NCI-H1105 treated with DMSO at 0.1 percent for 48 hours (cell line): ENCODE data around the gene ABCA4.
A peak's percentile ranks its signal among the peaks of the same experiment; 100 is the strongest.
"Not testable (repeated sequence)": the region's sequence is repeated elsewhere in the genome, so short reads cannot be mapped to it uniquely, and the experiment has no call there.

Source experiments
- DNase-seq: peaks from one replicate; lab custom pipeline; 2025; lab: John Stamatoyannopoulos, UW

Gene ABCA4

DNA sequence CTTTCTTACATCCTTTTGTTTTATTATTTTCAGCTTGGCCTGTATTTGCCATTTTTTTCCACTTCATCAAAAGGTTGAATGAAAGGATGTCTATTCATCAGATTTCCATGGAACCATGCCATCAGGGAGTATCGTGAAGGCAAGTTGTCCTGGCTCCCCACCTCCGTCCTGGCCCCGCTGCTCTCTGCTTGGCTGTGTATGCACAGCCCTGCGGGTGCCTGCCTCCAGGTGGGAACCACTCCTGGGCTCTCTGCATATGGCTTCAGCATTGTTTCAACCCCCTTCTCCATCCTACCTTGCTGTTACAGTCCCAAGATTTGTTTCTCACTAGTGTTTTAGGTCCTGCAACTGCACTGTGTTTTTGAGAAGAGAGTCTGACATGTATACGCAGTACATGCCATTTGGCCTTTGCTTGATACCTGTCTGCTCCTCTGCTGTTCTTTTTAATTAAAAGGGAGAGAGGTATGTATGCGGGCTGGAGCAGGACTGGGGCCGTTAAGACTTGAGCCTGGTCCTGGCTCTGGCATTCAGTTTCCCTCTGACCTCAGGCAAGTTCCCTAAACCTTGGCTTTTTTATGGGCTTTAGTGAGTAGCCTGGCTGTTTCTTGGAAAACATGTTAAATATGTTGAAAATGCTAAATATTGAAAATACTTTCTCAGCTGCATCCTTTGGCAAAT is 141.8 kb downstream of the ABCA4 start:
- DNase-seq, result no peak

GRCh38 chr1:93977598-93977945 is 143.4 kb downstream of the ABCA4 start:
- no peak for DNase-seq

- no peak for DNase-seq
Observed at GRCh38 chr1:93976711-93977597, 144.0 kb downstream of the ABCA4 start.

DNA sequence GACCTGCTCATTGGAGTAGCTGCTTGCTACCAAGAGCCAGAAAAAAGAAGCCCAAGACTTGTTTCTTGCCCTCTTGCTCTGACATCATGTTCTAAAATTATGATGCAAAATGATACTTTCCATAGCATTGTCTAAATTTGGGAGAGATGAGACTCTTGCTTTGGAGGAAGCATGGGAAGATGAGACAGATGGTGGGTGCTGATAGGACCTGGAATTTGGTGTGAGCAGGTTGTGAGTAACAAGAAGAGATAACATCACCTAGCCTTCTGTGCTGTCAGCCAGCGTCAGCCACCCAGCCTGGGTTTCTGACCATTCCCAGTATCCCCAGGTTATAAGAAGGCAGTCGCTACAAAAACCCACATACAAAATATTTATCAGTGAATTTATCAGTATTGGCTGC is 144.7 kb downstream of the ABCA4 start:
- no peak for DNase-seq

DNA sequence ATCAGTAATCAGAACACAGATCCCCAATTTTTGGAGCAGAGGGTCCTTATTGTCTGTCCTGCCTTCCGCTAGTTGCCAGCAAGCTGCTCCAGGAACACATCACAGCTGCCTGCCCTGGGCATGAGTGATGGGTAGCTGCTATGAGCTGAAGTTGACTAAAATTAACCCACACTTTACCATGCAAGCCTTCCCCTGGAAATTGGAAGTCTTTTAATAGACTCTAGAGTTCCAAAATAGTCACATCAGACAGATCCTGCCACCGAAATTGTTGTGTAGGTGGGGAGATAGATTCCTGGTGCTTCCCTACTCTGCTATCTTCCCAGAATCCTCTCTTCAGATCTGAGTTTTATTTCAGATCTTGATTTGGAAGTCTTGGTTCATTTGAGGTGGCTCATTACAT is 148.6 kb downstream of the ABCA4 start:
- DNase-seq, result no peak

GRCh38 chr1:93969887-93970286 is 151.1 kb downstream of the ABCA4 start:
- DNase-seq, result no peak

- DNase-seq, result no peak
Observed at GRCh38 chr1:93969371-93969770, 151.6 kb downstream of the ABCA4 start.

DNA sequence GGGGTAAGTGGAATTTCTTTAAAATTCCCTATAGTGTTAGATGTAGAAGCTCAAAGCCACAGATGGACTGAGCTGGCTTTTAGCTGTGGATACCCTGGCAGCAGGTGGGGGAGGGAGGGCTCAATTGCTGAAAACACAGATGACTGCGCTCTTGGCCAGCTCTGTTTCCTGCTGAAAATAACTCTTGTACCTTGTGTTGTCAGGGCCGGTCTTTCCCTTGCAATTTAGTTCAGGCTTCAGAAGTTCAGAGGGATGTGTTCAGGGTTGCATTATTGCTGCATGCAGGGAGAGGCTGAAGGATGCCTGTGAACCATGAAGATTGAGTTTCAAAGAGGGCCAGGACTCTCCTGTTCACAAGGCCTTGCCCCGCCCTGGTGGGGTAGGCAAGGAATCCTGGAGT is 153.6 kb downstream of the ABCA4 start:
- DNase-seq, result no peak

GRCh38 chr1:93965888-93966287 is 155.1 kb downstream of the ABCA4 start:
- no peak for DNase-seq

DNA sequence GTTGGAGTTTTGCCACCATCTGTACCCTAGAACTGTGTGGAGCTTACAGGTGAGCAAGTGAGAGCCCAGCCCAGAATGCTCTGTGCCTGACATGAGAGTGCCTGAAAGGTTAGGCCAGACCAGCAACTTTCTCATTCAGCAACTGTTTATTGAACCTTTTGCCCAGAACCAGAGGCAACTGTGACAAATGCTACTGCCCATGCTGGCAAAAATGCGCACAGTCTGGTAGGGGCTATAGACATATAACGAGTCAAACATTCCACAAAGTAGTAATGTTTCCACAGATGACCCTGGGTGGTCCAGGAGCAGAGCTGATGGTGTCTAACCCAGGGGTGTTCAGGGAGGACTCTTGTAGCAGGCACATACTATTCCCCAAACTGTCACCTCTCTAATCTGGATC is 155.7 kb downstream of the ABCA4 start:
- no peak for DNase-seq

DNA sequence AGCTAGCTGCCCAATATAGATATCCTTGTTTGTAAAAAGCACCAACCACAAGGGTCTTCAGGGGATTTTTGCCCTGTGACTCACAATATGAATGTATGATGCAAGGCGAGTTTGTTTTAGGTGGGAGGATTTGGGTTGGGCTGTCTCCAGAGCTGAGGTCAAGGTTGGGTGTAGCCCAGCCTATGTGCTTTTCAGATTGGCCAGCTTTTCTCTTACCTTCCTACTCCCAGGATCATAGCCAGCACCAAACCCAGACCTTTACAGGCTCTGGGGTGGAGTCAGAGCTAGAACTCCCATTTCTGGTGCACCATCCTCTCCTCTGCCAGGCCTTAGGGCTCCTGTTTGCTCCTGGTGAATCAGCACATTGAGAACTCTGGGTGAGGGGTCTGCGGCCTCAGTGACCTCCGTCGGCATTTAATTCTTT is 156.2 kb downstream of the ABCA4 start:
- DNase-seq, result no peak

- no peak for DNase-seq
Observed at GRCh38 chr1:93964096-93964776, 156.7 kb downstream of the ABCA4 start.

DNA sequence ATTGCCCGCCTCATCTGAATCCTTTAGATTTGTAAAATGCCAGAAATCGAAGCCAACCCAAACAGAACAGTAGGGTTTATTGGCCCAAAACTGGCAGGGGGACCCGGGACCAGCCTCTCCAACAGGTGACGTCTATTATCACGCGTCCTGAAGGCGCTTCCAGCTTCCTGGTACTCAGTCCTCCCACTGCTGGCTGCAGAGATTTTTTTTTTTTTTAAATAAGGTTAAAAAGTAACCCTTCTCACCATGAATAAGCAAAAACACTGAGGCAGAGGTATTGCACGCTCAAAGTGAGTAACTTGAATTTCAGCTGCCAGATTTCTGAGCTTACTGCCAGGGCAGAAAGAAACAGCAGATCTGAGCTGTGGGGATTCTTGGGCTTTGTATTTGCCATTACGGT is 157.4 kb downstream of the ABCA4 start:
- DNase-seq, result no peak

- no peak for DNase-seq
Observed at GRCh38 chr1:93961906-93962305, 159.0 kb downstream of the ABCA4 start.

GRCh38 chr1:93961443-93961842 is 159.5 kb downstream of the ABCA4 start:
- DNase-seq, result no peak

GRCh38 chr1:93960641-93961147 is 160.3 kb downstream of the ABCA4 start:
- DNase-seq, result peak; percentile 51

GRCh38 chr1:93959413-93959812 is 161.5 kb downstream of the ABCA4 start:
- DNase-seq, result no peak

DNA sequence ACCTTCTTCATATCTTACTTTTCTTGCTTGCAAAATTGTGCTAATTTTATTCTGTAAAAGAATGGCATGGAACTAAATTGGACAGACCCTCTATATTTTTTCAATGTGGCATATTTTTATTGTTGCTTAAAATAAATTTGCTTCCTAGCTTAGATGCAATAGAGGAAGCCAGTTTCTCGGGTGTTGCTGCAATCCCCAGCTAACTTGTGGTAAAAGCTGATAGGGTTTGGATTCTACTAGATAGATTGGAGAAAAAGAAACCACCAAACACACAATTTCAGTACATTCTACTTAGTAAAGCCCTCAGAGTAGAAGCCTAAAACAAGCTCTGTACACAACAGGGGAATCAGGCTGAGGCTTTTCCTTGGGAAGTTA is 162.2 kb downstream of the ABCA4 start:
- DNase-seq, result no peak

DNA sequence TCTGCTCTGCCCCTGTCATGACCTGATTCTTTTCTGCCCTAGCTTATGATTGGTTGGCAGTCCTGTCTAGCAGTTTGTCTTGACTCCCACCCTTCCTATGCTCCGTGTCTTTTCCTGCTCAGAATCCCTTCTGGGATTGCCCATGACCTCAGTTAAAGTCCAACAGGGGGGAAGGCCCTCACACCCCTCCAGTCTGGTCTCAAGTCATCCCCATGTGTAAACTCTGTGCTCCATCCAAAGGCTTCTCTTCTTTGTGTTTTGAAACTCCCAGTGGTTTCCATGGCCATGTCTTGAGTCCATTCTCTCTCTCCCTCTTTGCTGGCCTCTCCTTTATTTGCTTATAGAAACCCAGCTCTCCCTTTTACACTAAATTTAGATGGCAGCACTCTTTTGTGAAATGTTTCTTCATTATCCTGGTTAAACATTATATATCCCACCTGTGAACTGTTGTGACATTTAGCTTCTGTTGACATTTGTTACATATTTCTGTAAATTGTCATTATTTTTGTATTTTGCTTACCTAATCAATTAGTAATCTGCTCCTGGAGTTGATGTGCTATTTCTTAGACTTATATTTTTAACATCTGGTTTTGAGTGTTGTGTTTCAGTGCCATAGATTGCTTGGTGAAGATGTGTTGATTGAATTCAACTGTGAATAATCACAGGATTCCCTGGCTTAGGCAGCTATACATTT is 162.8 kb downstream of the ABCA4 start:
- no peak for DNase-seq

DNA sequence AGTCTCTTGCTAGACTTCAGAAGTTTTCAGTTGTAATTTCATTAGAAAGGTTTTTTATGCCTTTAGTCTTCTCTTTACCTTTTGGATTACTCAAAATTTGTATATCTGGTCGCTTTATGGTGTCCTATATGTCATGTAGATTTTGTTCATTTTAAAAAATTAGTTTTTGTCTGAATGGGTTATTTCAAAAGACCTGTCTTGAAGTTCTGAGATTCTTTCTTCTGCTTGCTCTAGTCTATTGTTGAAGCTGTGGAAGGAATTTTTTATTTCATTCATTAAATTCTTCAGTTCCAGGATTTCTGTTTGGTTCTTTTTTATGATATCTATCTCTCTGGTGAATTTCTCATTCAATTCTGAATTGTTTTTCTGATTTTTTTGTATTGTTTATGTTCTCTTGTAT is 165.2 kb downstream of the ABCA4 start:
- DNase-seq, result no peak

GRCh38 chr1:93947002-93947686 is 173.8 kb downstream of the ABCA4 start:
- DNase-seq, result not testable (repeated sequence)
